A549 (cell line): ENCODE data around the gene ABCC9. TPM values are rescaled to one million over a fixed set of nuclear protein-coding genes. Genes with fewer than 3 reads are reported as not detected.

Experiments
- ATAC-seq, 2 experiments: fragments of 200-7000 bp in 1 of 2; fragments of >200 bp in 1 of 2; cut with Nextera tagmentation in 1 of 2; cut with Tn5 transposase in 1 of 2; 3 replicates each; pipeline versions ENCODE4 v1.8.0 to v1.9.1; 2018 to 2020; ENCODE audit warnings: mild to moderate bottlenecking in 1 of 2, moderate library complexity in 1 of 2
- CTCF ChIA-PET: fragments of 300-600 bp; sonication (Branson Sonifier 250); formaldehyde crosslinking; extraction: SDS; loops from one replicate; lab custom pipeline; 2021; ENCODE audit warnings: antibody characterized with exemption, inconsistent platforms; lab: Yijun Ruan, JAX
- POLR2A ChIA-PET: fragments of 350-600 bp; formaldehyde crosslinking; extraction: SDS; loops from one replicate; lab custom pipeline; 2021; ENCODE audit warnings: antibody characterized with exemption, inconsistent platforms; lab: Yijun Ruan, JAX
- DNase-seq, 2 experiments: peaks; one replicate each; pipeline versions ENCODE4 v3.0.0 to v3.0.0-alpha.2; 2011 to 2016; ENCODE audit warnings: low read depth in 1 of 2, low spot score in 1 of 2
- FAIRE-seq: peaks from 2 replicates; lab custom pipeline; 2011; peaks lifted over from hg19 to GRCh38; lab: Jason Lieb, UNC
- H3K27ac ChIP-seq, 2 experiments: fragments of >200 bp; sonication (Bioruptor Twin); formaldehyde crosslinking; 3 replicates each; pipeline ENCODE4 v1.5.1; 2016 to 2017
- H3K4me1 ChIP-seq: fragments of >200 bp; sonication (Bioruptor Twin); formaldehyde crosslinking; 3 replicates; pipeline ENCODE4 v1.6.1; 2016
- H3K4me2 ChIP-seq: fragments of >200 bp; sonication (Bioruptor Twin); formaldehyde crosslinking; 3 replicates; pipeline ENCODE4 v1.6.1; 2016
- H3K4me3 ChIP-seq: fragments of >200 bp; sonication (Bioruptor Twin); formaldehyde crosslinking; 3 replicates; pipeline ENCODE4 v1.5.1; 2016
- H3K9me3 ChIP-seq: fragments of >200 bp; sonication (Bioruptor Twin); formaldehyde crosslinking; 3 replicates; pipeline ENCODE4 v1.6.1; 2016
- BCL3 ChIP-seq: fragments of >200 bp; sonication (Bioruptor Twin); formaldehyde crosslinking; IDR thresholded peaks from 3 replicates; pipeline ENCODE4 v1.6.1; 2016
- BHLHE40 ChIP-seq: IDR thresholded peaks from 2 replicates; pipeline ENCODE4 v1.6.1; 2012; ENCODE audit warnings: low read depth, low read length, inconsistent platforms
- CBX2 ChIP-seq: fragments of 200-600 bp; sonication (generic); IDR thresholded peaks from 2 replicates; pipeline ENCODE4 v1.6.1; 2016; ENCODE audit warnings: low read depth, mild to moderate bottlenecking, borderline replicate concordance
- CEBPB ChIP-seq, 2 experiments: fragments of >200 bp in 1 of 2; sonication (Bioruptor Twin) in 1 of 2; formaldehyde crosslinking in 1 of 2; IDR thresholded peaks; 2 replicates each; pipeline ENCODE4 v1.6.1; 2012 to 2016
- CHD2 ChIP-seq: fragments of 150-350 bp; IDR thresholded peaks from 2 replicates; pipeline ENCODE4 v1.6.1; 2014; ENCODE audit warnings: low read length; ENCODE audit not compliant: partially characterized antibody
- E2F6 ChIP-seq: IDR thresholded peaks from 2 replicates; pipeline ENCODE4 v1.6.1; 2012; ENCODE audit warnings: low read depth, borderline replicate concordance
- ELK1 ChIP-seq: fragments of 150-350 bp; IDR thresholded peaks from 2 replicates; pipeline ENCODE4 v1.6.1; 2014; ENCODE audit warnings: low read depth, mild to moderate bottlenecking, low read length
- EP300 ChIP-seq, 2 experiments: fragments of >200 bp; sonication (Bioruptor Twin); formaldehyde crosslinking; IDR thresholded peaks; 2 replicates in 1 of 2; 3 replicates in 1 of 2; pipeline ENCODE4 v1.6.1; 2016 to 2017
- ESRRA ChIP-seq: fragments of 150-350 bp; IDR thresholded peaks from 2 replicates; pipeline ENCODE4 v1.6.1; 2014; ENCODE audit warnings: mild to moderate bottlenecking, low read length, borderline replicate concordance
- FOSL2 ChIP-seq, 2 experiments: fragments of 450-650 bp in 1 of 2; fragments of >200 bp in 1 of 2; sonication (Bioruptor Twin) in 1 of 2; formaldehyde crosslinking; IDR thresholded peaks; 2 replicates each; pipeline versions ENCODE4 v1.5.0 to v1.6.1; 2016 to 2020; ENCODE audit warnings: mild to moderate bottlenecking in 1 of 2, moderate library complexity in 1 of 2
- GATA3 ChIP-seq: IDR thresholded peaks from 2 replicates; pipeline ENCODE4 v1.6.1; 2012; ENCODE audit warnings: borderline replicate concordance
- HDAC2 ChIP-seq: fragments of 200-600 bp; sonication (generic); IDR thresholded peaks from 2 replicates; pipeline ENCODE4 v1.6.1; 2016
- HOXA7 ChIP-seq: fragments of 250-450 bp; sonication (Bioruptor Pico); IDR thresholded peaks from 2 replicates; pipeline ENCODE4 v1.5.0; 2020; ENCODE audit warnings: mild to moderate bottlenecking, moderate library complexity
- HOXB13 ChIP-seq: fragments of 250-450 bp; sonication (Bioruptor Pico); IDR thresholded peaks from 2 replicates; pipeline ENCODE4 v1.5.0; 2020; ENCODE audit warnings: low read depth, mild to moderate bottlenecking, moderate library complexity
- JUNB ChIP-seq: fragments of >200 bp; sonication (Bioruptor Twin); formaldehyde crosslinking; IDR thresholded peaks from 2 replicates; pipeline ENCODE4 v1.6.1; 2016
- KDM5A ChIP-seq: fragments of 200-600 bp; sonication (generic); IDR thresholded peaks from 2 replicates; pipeline ENCODE4 v1.6.1; 2016; ENCODE audit warnings: antibody characterized with exemption, mild to moderate bottlenecking
- MAX ChIP-seq: IDR thresholded peaks from 2 replicates; pipeline ENCODE4 v1.6.1; 2012
- NR3C1 ChIP-seq: fragments of >200 bp; sonication (Bioruptor Twin); formaldehyde crosslinking; IDR thresholded peaks from 3 replicates; pipeline ENCODE4 v1.6.1; 2017
- POLR2A ChIP-seq: IDR thresholded peaks from 2 replicates; pipeline ENCODE4 v1.6.1; 2012; ENCODE audit warnings: mild to moderate bottlenecking, low read length
- RAD21 ChIP-seq, 2 experiments: fragments of >200 bp in 1 of 2; sonication (Bioruptor Twin) in 1 of 2; formaldehyde crosslinking in 1 of 2; IDR thresholded peaks in 1 of 2; conservative IDR thresholded peaks in 1 of 2; 2 replicates in 1 of 2; 3 replicates in 1 of 2; pipeline ENCODE4 v1.6.1; 2012 to 2018; ENCODE audit warnings: inconsistent platforms in 1 of 2
- SMC3 ChIP-seq: fragments of >200 bp; sonication (Bioruptor Twin); formaldehyde crosslinking; IDR thresholded peaks from 3 replicates; pipeline ENCODE4 v1.6.1; 2018; ENCODE audit warnings: inconsistent platforms
- ZNF302 ChIP-seq: fragments of 250-450 bp; sonication (Bioruptor Pico); IDR thresholded peaks from 2 replicates; pipeline ENCODE4 v1.9.0; 2021; ENCODE audit warnings: inconsistent platforms, mild to moderate bottlenecking, moderate library complexity
- WGBS: methylation state at CpG from one replicate; pipeline ENCODE4 v1.1.6; 2017; ENCODE audit errors: missing lambda C conversion rate; 5-methylcytosine and 5-hydroxymethylcytosine counted together
- polyA plus RNA-seq, 4 experiments: library from polyadenylated mRNA; depleted of rRNA in 3 of 4; stranded (reverse); fragments of >200 nt; fragmentation: RNase III in 1 of 4; extraction: RNeasy Plus Mini Kit Qiagen cat#74134 plus additional on column Dnase treatment in 1 of 4; gene quantifications; 2 replicates in 3 of 4; 3 replicates in 1 of 4; pipeline ENCODE4 v1.2.3, GENCODE V29; 2011 to 2017
- TF ChIP-seq, protein P1 (sequence below): fragments of 200-600 bp; sonication (generic); IDR thresholded peaks from 2 replicates; pipeline ENCODE4 v1.6.1; 2016; ENCODE audit warnings: antibody characterized with exemption, mild to moderate bottlenecking, moderate library complexity

ABCC9 gene
- polyA plus RNA-seq, 2 of the 4 experiments (the other 2 are of a cell fraction) = 0.01 TPM; not detected in 1

- FAIRE-seq = no peak
- no peak for ATAC-seq
- ChIA-PET POLR2A (no interaction called here), CTCF (no interaction called here)
- H3K4me1 ChIP-seq = no peaks in the 10 kb centered on the region
- no peak overlapping the region for H3K27ac ChIP-seq
- no peak overlapping the region for H3K4me2 ChIP-seq
- TF ChIP-seq EP300 (IDR thresholded peaks at IDR 0.05) (no peak), NR3C1 (no peak), MAX (no peak), HOXA7 (CRISPR knock-in tag) (no peak), HOXB13 (CRISPR knock-in tag) (no peak)
- no peak for DNase-seq
- no peak overlapping the region for H3K4me3 ChIP-seq
- WGBS = 78% methylated on average over 1 of the region's 1 CpG
- no peaks in the 10 kb centered on the region for H3K9me3 ChIP-seq
Measured at GRCh38 chr12:21971344-21971743, 30.1 kb upstream of the ABCC9 start.

GRCh38 chr12:21962821-21963220 lies 21.6 kb upstream of the ABCC9 start:
- Histone ChIP-seq H3K27ac (no peak overlapping the region), H3K4me3 (no peak overlapping the region), H3K4me2 (no peak overlapping the region), H3K9me3 (peaks cover 8% of the 10 kb centered on the region; the same call in 2 of the 3 replicates), H3K4me1 (no peaks in the 10 kb centered on the region)
- WGBS = 58% methylated on average over 5 of the region's 5 CpGs
- ChIA-PET POLR2A (no interaction called here), CTCF (no interaction called here)
- no peak for FAIRE-seq
- ATAC-seq = no peak
- TF ChIP-seq SMC3 = no peak
- TF ChIP-seq ZNF302 = no peak
- DNase-seq = no peak

DNA sequence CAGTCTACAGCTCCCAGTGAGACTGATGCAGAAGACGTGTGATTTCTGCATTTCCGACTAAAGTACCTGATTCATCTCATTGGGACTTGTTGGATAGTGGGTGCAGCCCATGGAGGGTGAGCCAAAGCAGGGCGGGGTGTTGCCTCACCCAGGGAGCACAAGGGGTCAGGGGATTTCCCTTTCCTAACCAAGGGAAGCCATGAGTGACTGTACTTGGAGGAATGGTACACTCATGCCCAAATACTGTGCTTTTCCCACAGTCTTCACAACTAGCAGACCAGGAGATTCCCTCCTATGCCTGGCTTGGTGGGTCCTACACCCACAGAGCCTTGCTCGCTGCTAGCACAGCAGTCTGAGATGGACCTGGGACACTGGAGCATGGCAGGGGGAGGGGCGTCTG lies 21.0 kb upstream of the ABCC9 start:
- no peak for ATAC-seq
- no peak for FAIRE-seq
- Histone ChIP-seq H3K9me3 (peaks cover 8% of the 10 kb centered on the region; the same call in 2 of the 3 replicates), H3K4me3 (no peak overlapping the region), H3K27ac (no peak overlapping the region), H3K4me2 (no peak overlapping the region), H3K4me1 (no peaks in the 10 kb centered on the region)
- POLR2A ChIA-PET = no interaction called here
- WGBS = 16% methylated on average over 5 of the region's 5 CpGs
- no peak for DNase-seq
- CTCF ChIA-PET = no interaction called here
- TF ChIP-seq E2F6 (no peak), CBX2 (no peak), MAX (no peak), FOSL2 (IDR thresholded peaks at IDR 0.05) (no peak), FOSL2 (CRISPR knock-in tag; IDR thresholded peaks at IDR 0.05) (no peak)
- TF ChIP-seq, all 56 proteins: peak for 0

- DNase-seq (no peak), ATAC-seq (no peak), FAIRE-seq (no peak)
- Histone ChIP-seq H3K4me1 (no peaks in the 10 kb centered on the region), H3K9me3 (peaks cover 11% of the 10 kb centered on the region; the same call in 2 of the 3 replicates), H3K4me3 (no peak overlapping the region), H3K27ac (no peak overlapping the region), H3K4me2 (no peak overlapping the region)
- 0% methylated on average over 1 of the region's 1 CpG for WGBS
- ChIA-PET CTCF (no interaction called here), POLR2A (no interaction called here)
- TF ChIP-seq BHLHE40 = no peak
- TF ChIP-seq GATA3 = no peak
- TF ChIP-seq CEBPB (IDR thresholded peaks at IDR 0.05) = no peak
- TF ChIP-seq KDM5A = no peak
- TF ChIP-seq RAD21 (conservative IDR thresholded peaks at IDR 0.05 in 1 of 2, IDR thresholded peaks at IDR 0.05 in 1 of 2) = no peak
- TF ChIP-seq HOXB13 (CRISPR knock-in tag) = no peak
- TF ChIP-seq POLR2A = no peak
- TF ChIP-seq, protein P1, sequence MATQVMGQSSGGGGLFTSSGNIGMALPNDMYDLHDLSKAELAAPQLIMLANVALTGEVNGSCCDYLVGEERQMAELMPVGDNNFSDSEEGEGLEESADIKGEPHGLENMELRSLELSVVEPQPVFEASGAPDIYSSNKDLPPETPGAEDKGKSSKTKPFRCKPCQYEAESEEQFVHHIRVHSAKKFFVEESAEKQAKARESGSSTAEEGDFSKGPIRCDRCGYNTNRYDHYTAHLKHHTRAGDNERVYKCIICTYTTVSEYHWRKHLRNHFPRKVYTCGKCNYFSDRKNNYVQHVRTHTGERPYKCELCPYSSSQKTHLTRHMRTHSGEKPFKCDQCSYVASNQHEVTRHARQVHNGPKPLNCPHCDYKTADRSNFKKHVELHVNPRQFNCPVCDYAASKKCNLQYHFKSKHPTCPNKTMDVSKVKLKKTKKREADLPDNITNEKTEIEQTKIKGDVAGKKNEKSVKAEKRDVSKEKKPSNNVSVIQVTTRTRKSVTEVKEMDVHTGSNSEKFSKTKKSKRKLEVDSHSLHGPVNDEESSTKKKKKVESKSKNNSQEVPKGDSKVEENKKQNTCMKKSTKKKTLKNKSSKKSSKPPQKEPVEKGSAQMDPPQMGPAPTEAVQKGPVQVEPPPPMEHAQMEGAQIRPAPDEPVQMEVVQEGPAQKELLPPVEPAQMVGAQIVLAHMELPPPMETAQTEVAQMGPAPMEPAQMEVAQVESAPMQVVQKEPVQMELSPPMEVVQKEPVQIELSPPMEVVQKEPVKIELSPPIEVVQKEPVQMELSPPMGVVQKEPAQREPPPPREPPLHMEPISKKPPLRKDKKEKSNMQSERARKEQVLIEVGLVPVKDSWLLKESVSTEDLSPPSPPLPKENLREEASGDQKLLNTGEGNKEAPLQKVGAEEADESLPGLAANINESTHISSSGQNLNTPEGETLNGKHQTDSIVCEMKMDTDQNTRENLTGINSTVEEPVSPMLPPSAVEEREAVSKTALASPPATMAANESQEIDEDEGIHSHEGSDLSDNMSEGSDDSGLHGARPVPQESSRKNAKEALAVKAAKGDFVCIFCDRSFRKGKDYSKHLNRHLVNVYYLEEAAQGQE = no peak
- TF ChIP-seq SMC3 = no peak
- no peak for TF ChIP-seq ESRRA
- no peak for TF ChIP-seq HOXA7 (CRISPR knock-in tag)
- no peak for TF ChIP-seq ELK1
- no peak for TF ChIP-seq BCL3
- no peak for TF ChIP-seq NR3C1
- TF ChIP-seq HDAC2 = no peak
- TF ChIP-seq JUNB = no peak
- no peak for TF ChIP-seq CHD2
Measured at GRCh38 chr12:21950649-21951048, 9.4 kb upstream of the ABCC9 start.
